ENCODE results near the gene TMEM91. TPM values are rescaled to one million over a fixed set of nuclear protein-coding genes. Genes with fewer than 3 reads are reported as not detected.
A peak's percentile ranks its signal among the peaks of the same experiment; 100 is the strongest.

The TMEM91 gene
- total and polyA plus RNA-seq, 9 of the 15 experiments (the other 6 are each of a cell fraction or from before 2014, with no cell fraction given) = 1.2 to 5.2 (median 2.7) TPM

- TF ChIP-seq HEY1 (CRISPR knock-in tag; IDR thresholded peaks at IDR 0.05; ENCODE audit: borderline replicate concordance) (no peak), TAF7 (tag; IDR thresholded peaks at IDR 0.05) (no peak), SREBF1 (IDR thresholded peaks at IDR 0.05; ENCODE audit: borderline replicate concordance, low read depth, low read length) (no peak), KDM4B (IDR thresholded peaks at IDR 0.05; ENCODE audit: borderline replicate concordance in 2 of 2, low read depth in 1 of 2) (no peak), ARID3B (CRISPR knock-in tag; IDR thresholded peaks at IDR 0.05; ENCODE audit: borderline replicate concordance) (no peak), DACH1 (IDR thresholded peaks at IDR 0.05; ENCODE audit: partially characterized antibody) (no peak), NR3C1 (CRISPR knock-in tag; IDR thresholded peaks at IDR 0.05) (0 out of 2 replicates have a peak, but pooled peaks have one; percentile 3), ZBTB9 (CRISPR knock-in tag; IDR thresholded peaks at IDR 0.05) (no peak), ARHGAP35 (IDR thresholded peaks at IDR 0.05; ENCODE audit: partially characterized antibody) (peak; percentile 22), ZBTB49 (CRISPR knock-in tag; IDR thresholded peaks at IDR 0.05; ENCODE audit: borderline replicate concordance) (no peak), ZC3H8 (IDR thresholded peaks at IDR 0.05) (no peak), ZMIZ1 (IDR thresholded peaks at IDR 0.05; ENCODE audit: low read depth in 2 of 2, low read length in 2 of 2) (0 out of 4 replicates have a peak, but pooled peaks of 1 of the 2 experiments have one; percentile 12), GABPB2 (CRISPR knock-in tag; conservative IDR thresholded peaks at IDR 0.05) (no peak)
Measured at GRCh38 chr19:41352609-41353465, 23.5 kb upstream of the TMEM91 start (continued).

All from K562 (cell line).